ENCODE measurements around the gene TCERG1L.

TCERG1L gene

GRCh38 chr10:131350245-131350644 lies 38.7 kb upstream of the TCERG1L start:
- H3K79me1 ChIP-seq (ENCODE audit: low read depth, low read length), result no peaks in the 10 kb centered on the region
- H3K27me3 ChIP-seq (ENCODE audit: control insufficient read depth in 3 of 3, insufficient read depth in 3 of 3, low read depth in 1 of 3, low read length in 3 of 3), result no peaks in the 10 kb centered on the region
- no peaks in the 10 kb centered on the region for H3K4me1 ChIP-seq (ENCODE audit: control insufficient read depth in 2 of 2, insufficient read depth in 1 of 2, low read depth in 1 of 2, low read length in 2 of 2)
- WGBS, 2 donors (ENCODE audit: extremely low coverage in 2 of 2, insufficient read length in 2 of 2, insufficient replicate concordance in 1 of 2), result no CpG with 5 or more reads among the region's 5 CpGs
- no peak overlapping the region for H3K18ac ChIP-seq (ENCODE audit: low read length)
- H2BK12ac ChIP-seq (ENCODE audit: low read length), result no peak overlapping the region
- H2BK5ac ChIP-seq (ENCODE audit: low read length), result no peak overlapping the region
- H2BK15ac ChIP-seq (ENCODE audit: low read length), result no peak overlapping the region
- no peak for DNase-seq (ENCODE audit: low spot score)
- no peak overlapping the region for H3K4me2 ChIP-seq (ENCODE audit: insufficient read depth, low read length, poor library complexity, severe bottlenecking)
- H3K9me3 ChIP-seq (replicated peaks in 1 of 2; ENCODE audit: control insufficient read depth in 2 of 2, insufficient read depth in 1 of 2, low read depth in 1 of 2, low read length in 2 of 2), result no peaks in the 10 kb centered on the region
- H2BK120ac ChIP-seq (ENCODE audit: low read depth, low read length), result no peak overlapping the region
- H2AK5ac ChIP-seq (ENCODE audit: low read depth, low read length), result no peak overlapping the region
- H2AFZ ChIP-seq (ENCODE audit: low read length), result no peak overlapping the region
- H3K27ac ChIP-seq (replicated peaks; ENCODE audit: low read length), result no peak overlapping the region
- H3K9ac ChIP-seq (ENCODE audit: low read depth, low read length, poor library complexity), result no peak overlapping the region
- no peak overlapping the region for H3K14ac ChIP-seq (ENCODE audit: low read length)
- H3K4me3 ChIP-seq (ENCODE audit: low read length in 2 of 2), result no peak overlapping the region
- H3K36me3 ChIP-seq (replicated peaks in 1 of 2; ENCODE audit: control insufficient read depth in 2 of 2, insufficient read depth in 2 of 2, low read length in 2 of 2), result no peaks in the 10 kb centered on the region
- no peak overlapping the region for H3K23ac ChIP-seq (ENCODE audit: low read depth, low read length, poor library complexity)
- H4K91ac ChIP-seq (ENCODE audit: low read depth, low read length, poor library complexity), result no peak overlapping the region
- no peak overlapping the region for H4K8ac ChIP-seq (ENCODE audit: low read depth, low read length)
- no peak overlapping the region for H3K4ac ChIP-seq (ENCODE audit: low read length)

DNA sequence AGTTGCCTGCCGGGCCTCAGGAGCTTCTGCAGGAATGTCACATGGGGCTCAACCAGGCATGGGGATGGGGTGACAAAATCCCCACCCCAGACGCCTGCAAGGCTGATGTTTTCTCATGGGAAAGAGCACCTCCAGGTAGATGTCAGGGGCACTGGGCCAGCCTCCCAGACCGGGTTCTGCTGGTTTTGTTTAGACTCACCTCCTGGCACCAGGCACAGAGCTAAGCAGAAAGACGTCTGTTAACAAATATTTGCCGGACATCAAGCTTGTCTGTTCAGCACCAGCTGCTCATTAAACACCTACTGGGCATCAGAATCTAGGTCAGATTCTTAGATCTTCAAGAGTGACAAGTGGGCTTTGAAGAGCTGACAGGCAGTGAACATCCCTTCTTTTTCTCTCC lies 34.9 kb upstream of the TCERG1L start:
- no peaks in the 10 kb centered on the region for H3K9me3 ChIP-seq (replicated peaks in 1 of 2; ENCODE audit: control insufficient read depth in 2 of 2, insufficient read depth in 1 of 2, low read depth in 1 of 2, low read length in 2 of 2)
- H4K91ac ChIP-seq (ENCODE audit: low read depth, low read length, poor library complexity), result no peak overlapping the region
- peak overlapping the region; percentile 53 for H3K18ac ChIP-seq (ENCODE audit: low read length)
- H3K36me3 ChIP-seq (replicated peaks in 1 of 2; ENCODE audit: control insufficient read depth in 2 of 2, insufficient read depth in 2 of 2, low read length in 2 of 2), result no peaks in the 10 kb centered on the region
- DNase-seq (ENCODE audit: low spot score), result no peak
- H2BK12ac ChIP-seq (ENCODE audit: low read length), result no peak overlapping the region
- WGBS, 2 donors (ENCODE audit: extremely low coverage in 2 of 2, insufficient read length in 2 of 2, insufficient replicate concordance in 1 of 2), result no CpG with 5 or more reads among the region's 5 CpGs
- no peak overlapping the region for H3K4me2 ChIP-seq (ENCODE audit: insufficient read depth, low read length, poor library complexity, severe bottlenecking)
- no peaks in the 10 kb centered on the region for H3K4me1 ChIP-seq (ENCODE audit: control insufficient read depth in 2 of 2, insufficient read depth in 1 of 2, low read depth in 1 of 2, low read length in 2 of 2)
- H2BK120ac ChIP-seq (ENCODE audit: low read depth, low read length), result no peak overlapping the region
- H3K4ac ChIP-seq (ENCODE audit: low read length), result no peak overlapping the region
- no peak overlapping the region for H3K27ac ChIP-seq (replicated peaks; ENCODE audit: low read length)
- no peak overlapping the region for H3K23ac ChIP-seq (ENCODE audit: low read depth, low read length, poor library complexity)
- no peak overlapping the region for H2AK5ac ChIP-seq (ENCODE audit: low read depth, low read length)
- no peak overlapping the region for H2AFZ ChIP-seq (ENCODE audit: low read length)
- H3K14ac ChIP-seq (ENCODE audit: low read length), result no peak overlapping the region
- H3K79me1 ChIP-seq (ENCODE audit: low read depth, low read length), result no peaks in the 10 kb centered on the region
- H3K9ac ChIP-seq (ENCODE audit: low read depth, low read length, poor library complexity), result no peak overlapping the region
- H2BK5ac ChIP-seq (ENCODE audit: low read length), result no peak overlapping the region
- H3K27me3 ChIP-seq (ENCODE audit: control insufficient read depth in 3 of 3, insufficient read depth in 3 of 3, low read depth in 1 of 3, low read length in 3 of 3), result no peaks in the 10 kb centered on the region
- H3K4me3 ChIP-seq (ENCODE audit: low read length in 2 of 2), result no peak overlapping the region
- H4K8ac ChIP-seq (ENCODE audit: low read depth, low read length), result no peak overlapping the region
- no peak overlapping the region for H2BK15ac ChIP-seq (ENCODE audit: low read length)

DNA sequence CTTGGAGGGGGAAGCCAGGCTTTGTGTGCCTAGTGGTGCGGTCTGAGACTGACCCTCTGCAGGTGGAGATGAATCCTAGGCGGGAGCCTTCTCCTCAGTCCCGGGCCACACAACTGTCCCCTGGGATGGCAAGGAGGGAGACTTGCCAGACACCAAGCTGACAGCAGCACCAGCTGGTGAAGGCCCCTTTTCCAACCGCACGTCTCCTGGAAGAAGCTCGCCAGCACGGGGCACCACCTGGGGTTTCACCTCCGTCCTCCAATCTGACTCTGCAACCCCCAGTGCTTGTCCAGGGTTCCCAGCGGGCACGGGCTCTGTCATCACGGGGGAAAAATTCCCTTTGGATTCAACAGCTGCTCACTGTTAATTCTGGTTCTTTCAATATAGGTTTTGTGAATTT lies 34.2 kb upstream of the TCERG1L start:
- Histone ChIP-seq H3K14ac (ENCODE audit: low read length) (no peak overlapping the region), H2BK15ac (ENCODE audit: low read length) (no peak overlapping the region), H3K27ac (replicated peaks; ENCODE audit: low read length) (no peak overlapping the region), H2AK5ac (ENCODE audit: low read depth, low read length) (no peak overlapping the region), H2AFZ (ENCODE audit: low read length) (no peak overlapping the region), H2BK12ac (ENCODE audit: low read length) (no peak overlapping the region), H3K4me3 (ENCODE audit: low read length in 2 of 2) (no peak overlapping the region), H3K36me3 (replicated peaks in 1 of 2; ENCODE audit: control insufficient read depth in 2 of 2, insufficient read depth in 2 of 2, low read length in 2 of 2) (no peaks in the 10 kb centered on the region), H3K9me3 (replicated peaks in 1 of 2; ENCODE audit: control insufficient read depth in 2 of 2, insufficient read depth in 1 of 2, low read depth in 1 of 2, low read length in 2 of 2) (no peaks in the 10 kb centered on the region), H3K18ac (ENCODE audit: low read length) (no peak overlapping the region), H2BK120ac (ENCODE audit: low read depth, low read length) (no peak overlapping the region), H3K4ac (ENCODE audit: low read length) (no peak overlapping the region), H2BK5ac (ENCODE audit: low read length) (no peak overlapping the region), H4K91ac (ENCODE audit: low read depth, low read length, poor library complexity) (no peak overlapping the region), H3K27me3 (ENCODE audit: control insufficient read depth in 3 of 3, insufficient read depth in 3 of 3, low read depth in 1 of 3, low read length in 3 of 3) (no peaks in the 10 kb centered on the region), H3K79me1 (ENCODE audit: low read depth, low read length) (no peaks in the 10 kb centered on the region), H3K4me2 (ENCODE audit: insufficient read depth, low read length, poor library complexity, severe bottlenecking) (no peak overlapping the region), H4K8ac (ENCODE audit: low read depth, low read length) (no peak overlapping the region), H3K4me1 (ENCODE audit: control insufficient read depth in 2 of 2, insufficient read depth in 1 of 2, low read depth in 1 of 2, low read length in 2 of 2) (no peaks in the 10 kb centered on the region), H3K23ac (ENCODE audit: low read depth, low read length, poor library complexity) (no peak overlapping the region), H3K9ac (ENCODE audit: low read depth, low read length, poor library complexity) (no peak overlapping the region)
- no CpG with 5 or more reads among the region's 11 CpGs for WGBS, 2 donors (ENCODE audit: extremely low coverage in 2 of 2, insufficient read length in 2 of 2, insufficient replicate concordance in 1 of 2)
- no peak for DNase-seq (ENCODE audit: low spot score)

DNA sequence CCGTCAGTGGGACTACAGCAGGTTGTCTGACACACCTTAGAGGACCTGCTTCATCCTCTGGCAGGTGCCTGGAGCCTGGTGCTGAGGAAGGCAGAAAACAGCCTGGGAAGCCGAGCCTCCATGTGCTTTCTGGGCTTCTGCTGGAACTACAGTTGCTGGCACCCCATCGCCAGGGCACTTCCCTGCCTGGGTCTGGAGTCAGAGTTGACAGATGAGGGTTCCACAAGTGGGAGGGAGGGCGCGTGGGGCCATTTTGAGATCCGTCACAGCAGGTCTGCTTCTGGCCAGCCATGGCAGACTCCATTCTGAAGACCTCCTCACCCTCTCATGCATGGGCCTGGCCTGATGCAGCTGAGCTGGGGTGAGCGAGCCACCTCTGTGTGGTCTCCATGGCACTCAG lies 33.2 kb upstream of the TCERG1L start:
- no peak overlapping the region for H2BK12ac ChIP-seq (ENCODE audit: low read length)
- no peak overlapping the region for H3K4ac ChIP-seq (ENCODE audit: low read length)
- WGBS, 2 donors (ENCODE audit: extremely low coverage in 2 of 2, insufficient read length in 2 of 2, insufficient replicate concordance in 1 of 2), result no CpG with 5 or more reads among the region's 7 CpGs
- no peak overlapping the region for H2BK5ac ChIP-seq (ENCODE audit: low read length)
- H4K91ac ChIP-seq (ENCODE audit: low read depth, low read length, poor library complexity), result no peak overlapping the region
- H2BK15ac ChIP-seq (ENCODE audit: low read length), result no peak overlapping the region
- H2BK120ac ChIP-seq (ENCODE audit: low read depth, low read length), result no peak overlapping the region
- H3K27ac ChIP-seq (replicated peaks; ENCODE audit: low read length), result no peak overlapping the region
- H3K27me3 ChIP-seq (ENCODE audit: control insufficient read depth in 3 of 3, insufficient read depth in 3 of 3, low read depth in 1 of 3, low read length in 3 of 3), result no peaks in the 10 kb centered on the region
- H3K18ac ChIP-seq (ENCODE audit: low read length), result no peak overlapping the region
- no peaks in the 10 kb centered on the region for H3K79me1 ChIP-seq (ENCODE audit: low read depth, low read length)
- H3K4me2 ChIP-seq (ENCODE audit: insufficient read depth, low read length, poor library complexity, severe bottlenecking), result no peak overlapping the region
- no peaks in the 10 kb centered on the region for H3K36me3 ChIP-seq (replicated peaks in 1 of 2; ENCODE audit: control insufficient read depth in 2 of 2, insufficient read depth in 2 of 2, low read length in 2 of 2)
- H2AK5ac ChIP-seq (ENCODE audit: low read depth, low read length), result no peak overlapping the region
- no peaks in the 10 kb centered on the region for H3K9me3 ChIP-seq (replicated peaks in 1 of 2; ENCODE audit: control insufficient read depth in 2 of 2, insufficient read depth in 1 of 2, low read depth in 1 of 2, low read length in 2 of 2)
- H3K23ac ChIP-seq (ENCODE audit: low read depth, low read length, poor library complexity), result no peak overlapping the region
- peak overlapping the region in 1 of 2 donors; percentile 1 for H3K4me3 ChIP-seq (ENCODE audit: low read length in 2 of 2)
- H4K8ac ChIP-seq (ENCODE audit: low read depth, low read length), result no peak overlapping the region
- no peak overlapping the region for H3K9ac ChIP-seq (ENCODE audit: low read depth, low read length, poor library complexity)
- DNase-seq (ENCODE audit: low spot score), result no peak
- H3K14ac ChIP-seq (ENCODE audit: low read length), result no peak overlapping the region
- H3K4me1 ChIP-seq (ENCODE audit: control insufficient read depth in 2 of 2, insufficient read depth in 1 of 2, low read depth in 1 of 2, low read length in 2 of 2), result no peaks in the 10 kb centered on the region
- H2AFZ ChIP-seq (ENCODE audit: low read length), result no peak overlapping the region

Data from neuronal stem cell (in vitro differentiated cells).